ENCODE measurements around the gene PFKFB3.
"Not testable (repeated sequence)": the region's sequence is repeated elsewhere in the genome, so short reads cannot be mapped to it uniquely, and the experiment has no call there.

The PFKFB3 gene

GRCh38 chr10:6178581-6178980, 24.2 kb upstream of the PFKFB3 start:
- DNase-seq (ENCODE audit: low spot score) = no peak

DNA sequence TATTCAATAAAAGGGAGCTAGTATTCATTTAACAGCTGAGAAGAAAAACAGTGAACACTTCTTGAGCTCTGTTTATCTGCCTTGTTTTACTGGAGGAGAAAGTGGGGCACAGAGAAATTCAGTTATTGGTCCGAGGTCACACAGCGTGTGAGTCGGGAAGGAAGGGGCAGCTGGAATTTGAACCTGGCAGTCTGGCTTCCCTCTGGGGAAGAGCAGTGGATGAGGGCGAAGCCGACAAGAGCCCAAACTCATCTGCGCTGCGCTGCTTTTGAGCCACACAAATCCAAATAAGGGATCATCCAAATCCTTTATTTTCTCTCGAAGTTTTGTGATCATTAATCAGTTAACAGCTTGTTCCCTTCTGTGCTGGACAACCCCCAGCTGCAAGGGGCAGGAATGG, 23.7 kb upstream of the PFKFB3 start:
- no peak for DNase-seq (ENCODE audit: low spot score)

DNA sequence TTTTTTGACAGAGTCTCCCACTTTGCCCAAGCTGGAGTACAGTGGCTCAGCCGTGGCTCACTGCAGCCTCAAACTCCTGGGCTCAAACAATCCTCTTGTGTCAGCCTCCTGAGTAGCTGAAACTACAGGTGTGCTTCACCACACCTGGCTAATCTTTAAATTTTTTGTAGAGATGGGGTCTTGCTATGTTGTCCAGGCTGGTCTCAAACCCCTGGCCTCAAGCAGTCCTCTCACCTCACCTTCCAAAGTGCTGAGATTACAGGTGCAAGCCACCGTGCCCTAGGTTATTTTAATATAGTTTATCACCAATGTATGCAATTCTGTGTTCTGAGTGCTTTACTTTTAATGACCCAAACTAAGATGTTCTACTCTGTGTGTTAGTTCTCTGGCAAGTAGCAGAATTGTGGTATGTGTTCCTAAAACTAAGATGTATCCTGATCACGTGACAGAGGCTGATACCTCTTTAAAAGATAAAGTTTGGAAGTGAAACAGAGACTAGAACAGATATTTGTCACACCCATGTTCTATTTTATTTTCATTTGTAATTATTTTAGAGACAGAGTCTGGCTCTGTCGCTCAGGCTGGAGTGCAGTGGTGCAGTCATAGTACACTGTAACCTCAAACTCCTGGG, 22.1 kb upstream of the PFKFB3 start:
- DNase-seq (ENCODE audit: low spot score) = no peak

GRCh38 chr10:6181249-6181648, 21.5 kb upstream of the PFKFB3 start:
- DNase-seq (ENCODE audit: low spot score) = no peak

- DNase-seq (ENCODE audit: low spot score) = no peak
These were observed 20.2 kb upstream of the PFKFB3 start for GRCh38 chr10:6182454-6183098.

- DNase-seq (ENCODE audit: low spot score) = no peak
These were observed 17.6 kb upstream of the PFKFB3 start for GRCh38 chr10:6185039-6185716.

DNA sequence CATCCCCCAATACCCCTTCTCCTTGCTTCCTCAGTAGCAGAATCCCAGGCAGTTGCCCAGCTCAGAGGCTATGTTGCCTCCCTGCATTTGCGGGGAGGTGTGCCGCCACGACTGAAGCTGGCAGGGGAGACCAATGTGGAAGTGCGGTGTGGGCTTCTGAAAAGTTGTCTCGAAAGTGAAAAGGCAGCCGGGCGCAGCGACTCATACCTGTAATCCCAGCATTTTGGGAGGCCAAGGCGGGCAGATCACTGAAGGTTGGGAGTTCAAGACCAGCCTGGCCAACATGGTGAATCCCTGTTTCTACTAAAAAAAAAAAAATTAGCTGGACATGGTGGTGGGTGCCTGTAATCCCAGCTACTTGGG, 15.9 kb upstream of the PFKFB3 start:
- DNase-seq (ENCODE audit: low spot score) = no peak

- no peak for DNase-seq (ENCODE audit: low spot score)
These were observed 15.5 kb upstream of the PFKFB3 start for GRCh38 chr10:6187278-6187677.

DNA sequence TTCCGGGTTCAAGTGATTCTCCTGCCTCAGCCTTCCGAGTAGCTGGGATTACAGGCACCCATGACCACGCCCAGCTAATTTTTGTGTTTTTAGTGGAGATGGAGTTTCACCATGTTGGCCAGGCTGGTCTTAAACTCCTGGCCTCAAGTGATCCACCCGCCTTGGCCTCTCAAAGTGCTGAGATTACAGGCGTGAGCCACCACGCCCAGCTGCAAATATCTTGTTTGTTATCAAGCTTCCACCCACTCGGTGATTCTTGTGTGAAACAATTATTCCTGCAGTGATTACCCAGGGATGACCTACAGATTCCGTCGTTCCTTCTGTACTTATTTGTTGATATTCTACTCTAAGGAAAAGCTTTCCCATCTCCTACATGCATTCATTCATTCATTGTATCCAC, 12.7 kb upstream of the PFKFB3 start:
- not testable (repeated sequence) for DNase-seq (ENCODE audit: low spot score)

GRCh38 chr10:6191147-6191546, 11.6 kb upstream of the PFKFB3 start:
- no peak for DNase-seq (ENCODE audit: low spot score)

- DNase-seq (ENCODE audit: low spot score) = no peak
These were observed 11.2 kb upstream of the PFKFB3 start for GRCh38 chr10:6191569-6191968.

GRCh38 chr10:6193342-6193741, 9.4 kb upstream of the PFKFB3 start:
- not testable (repeated sequence) for DNase-seq (ENCODE audit: low spot score)

GRCh38 chr10:6194311-6194710, 8.4 kb upstream of the PFKFB3 start:
- DNase-seq (ENCODE audit: low spot score) = no peak

DNA sequence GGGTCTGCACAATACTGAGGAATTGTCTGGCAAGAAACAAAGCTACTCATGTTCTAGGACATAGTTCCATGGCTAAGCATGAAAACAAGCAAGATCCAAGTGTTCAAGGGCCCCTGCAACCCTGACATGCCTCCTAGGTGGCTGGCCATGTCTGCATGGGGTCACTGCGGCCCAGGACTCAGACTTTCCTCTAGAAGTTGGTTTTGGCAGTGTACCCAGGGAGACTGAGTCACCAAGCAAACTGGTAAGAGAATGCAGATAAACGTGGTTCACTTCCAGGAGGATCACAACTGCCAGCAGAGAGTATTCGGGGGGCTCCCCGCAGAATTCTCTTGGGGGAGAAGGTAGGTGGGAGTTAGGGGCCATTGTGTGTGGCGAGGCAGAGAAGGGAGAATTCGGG, 7.4 kb upstream of the PFKFB3 start:
- no peak for DNase-seq (ENCODE audit: low spot score)

DNA sequence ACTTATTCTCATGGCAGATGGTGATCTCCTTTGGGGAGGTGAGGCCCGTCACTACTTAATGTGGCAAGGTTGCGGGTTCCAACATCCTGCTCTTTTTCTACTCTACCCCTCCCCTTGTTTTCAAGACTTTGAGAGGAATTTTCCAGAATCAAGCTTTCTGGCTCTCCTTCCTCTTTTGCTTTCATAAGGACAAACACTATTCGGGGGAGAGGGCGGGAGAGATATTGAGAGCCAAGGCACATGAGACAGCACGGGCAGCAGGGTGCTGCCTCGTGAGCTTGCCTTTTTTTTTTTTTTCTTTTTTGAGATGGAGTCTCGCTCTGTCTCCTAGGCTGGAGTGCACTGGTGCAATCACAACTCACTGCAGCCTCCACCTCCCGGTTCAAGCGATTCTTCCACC, 6.9 kb upstream of the PFKFB3 start:
- no peak for DNase-seq (ENCODE audit: low spot score)

GRCh38 chr10:6196524-6196923, 6.2 kb upstream of the PFKFB3 start:
- not testable (repeated sequence) for DNase-seq (ENCODE audit: low spot score)

- no peak for DNase-seq (ENCODE audit: low spot score)
These were observed 5.4 kb upstream of the PFKFB3 start for GRCh38 chr10:6197321-6197720.

GRCh38 chr10:6198171-6198570, 4.6 kb upstream of the PFKFB3 start:
- DNase-seq (ENCODE audit: low spot score) = no peak

DNA sequence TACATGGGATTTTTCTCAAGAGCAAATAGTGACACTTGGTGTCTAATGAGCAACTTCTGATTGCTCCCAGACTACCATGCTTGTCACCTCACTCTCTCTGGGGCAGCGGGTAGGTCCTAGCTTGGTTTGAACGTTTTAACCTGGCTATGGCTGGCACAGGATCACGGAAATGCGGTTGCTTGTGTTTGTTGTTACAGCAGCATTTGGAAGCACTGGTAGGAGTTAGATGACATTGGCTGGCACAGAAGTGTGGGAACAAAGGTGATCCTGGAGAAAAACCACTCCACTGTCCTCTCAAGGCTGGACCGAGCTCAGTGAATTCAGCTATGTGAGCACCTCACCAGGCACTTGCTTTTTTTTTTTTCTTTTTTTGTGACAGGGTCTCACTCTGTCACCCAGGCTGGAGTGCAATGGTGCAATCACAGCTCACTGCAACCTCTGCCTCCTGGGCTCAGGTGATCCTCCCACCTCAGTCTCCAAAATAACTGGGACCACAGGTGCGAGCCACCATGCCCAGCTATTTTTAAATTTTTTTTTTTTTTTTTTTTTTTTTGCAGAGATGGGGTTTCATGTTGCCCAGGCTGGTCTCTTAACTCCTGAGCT, 3.5 kb upstream of the PFKFB3 start:
- DNase-seq (ENCODE audit: low spot score) = no peak

DNA sequence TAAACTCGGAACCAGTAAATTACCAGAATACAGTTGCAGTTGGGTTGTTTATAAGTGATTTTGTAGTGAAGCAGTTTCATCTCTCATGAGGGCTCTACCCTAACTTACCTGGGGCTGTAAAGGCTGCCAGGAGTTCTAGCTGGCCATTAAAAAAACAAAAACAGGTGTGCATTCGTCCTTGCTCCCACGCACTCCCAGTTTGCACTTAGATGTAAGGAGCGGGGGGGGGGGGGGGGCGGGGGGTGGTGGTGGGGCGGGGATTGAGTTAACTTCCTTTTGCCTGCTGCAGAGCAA, 2.3 kb upstream of the PFKFB3 start:
- DNase-seq (ENCODE audit: low spot score) = peak; percentile 31

- peak; percentile 27 for DNase-seq (ENCODE audit: low spot score)
These were observed 1.8 kb upstream of the PFKFB3 start for GRCh38 chr10:6200734-6201515.

DNA sequence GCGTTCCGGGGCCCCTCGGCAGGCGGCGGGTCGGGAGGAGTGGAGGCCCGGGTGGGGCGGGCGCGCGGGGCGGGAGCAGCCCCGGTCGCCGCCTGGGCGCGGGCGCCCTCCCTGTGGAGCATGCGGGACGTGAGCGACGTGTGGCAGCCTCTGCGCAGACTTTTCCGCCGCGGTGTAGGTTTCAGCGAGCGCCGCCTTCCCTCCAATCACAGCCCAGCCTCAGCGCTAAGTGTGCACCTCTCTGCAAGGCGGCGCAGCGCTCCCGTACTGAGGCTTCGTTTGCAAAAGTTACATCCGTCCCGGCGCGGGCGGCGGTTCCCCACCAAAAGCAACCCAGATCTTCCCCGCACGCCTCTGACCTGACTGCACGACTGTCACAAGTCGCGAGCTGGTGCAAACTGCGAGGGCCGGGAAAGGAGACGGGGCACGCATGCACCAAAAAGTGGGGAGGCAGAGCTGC, 1.2 kb upstream of the PFKFB3 start:
- peak; percentile 82 for DNase-seq (ENCODE audit: low spot score)
